ENCODE measurements around the gene PRR12.

Gene PRR12

GRCh38 chr19:49583239-49583638, 7.7 kb upstream of the PRR12 start:
- no peak for TF ChIP-seq CTCF (IDR thresholded peaks at IDR 0.05)
- H3K27ac Mint-ChIP-seq = no peak overlapping the region
- H3K9me3 Mint-ChIP-seq = no peaks in the 10 kb centered on the region
- H3K4me1 Mint-ChIP-seq = peaks cover 36% of the 10 kb centered on the region
- H3K4me3 Mint-ChIP-seq = no peak overlapping the region
- peaks cover 9% of the 10 kb centered on the region for H3K27me3 Mint-ChIP-seq (ENCODE audit: low read depth, poor library complexity)
- DNase-seq = no peak
- no peaks in the 10 kb centered on the region for H3K36me3 Mint-ChIP-seq (ENCODE audit: low read depth)

- Mint-ChIP-seq H3K27ac (peak overlapping the region; percentile 74), H3K27me3 (ENCODE audit: low read depth, poor library complexity) (peaks cover 9% of the 10 kb centered on the region), H3K4me1 (peaks cover 34% of the 10 kb centered on the region), H3K36me3 (ENCODE audit: low read depth) (no peaks in the 10 kb centered on the region), H3K9me3 (no peaks in the 10 kb centered on the region), H3K4me3 (no peak overlapping the region)
- peak; percentile 68 for DNase-seq
- no peak for TF ChIP-seq CTCF (IDR thresholded peaks at IDR 0.05)
These were observed 6.0 kb upstream of the PRR12 start for GRCh38 chr19:49585023-49585422.

- no peak for TF ChIP-seq CTCF (IDR thresholded peaks at IDR 0.05)
- DNase-seq = no peak
- Mint-ChIP-seq H3K4me3 (no peak overlapping the region), H3K27ac (peak overlapping the region; percentile 54), H3K9me3 (no peaks in the 10 kb centered on the region), H3K36me3 (ENCODE audit: low read depth) (no peaks in the 10 kb centered on the region), H3K4me1 (peaks cover 27% of the 10 kb centered on the region), H3K27me3 (ENCODE audit: low read depth, poor library complexity) (peaks cover 6% of the 10 kb centered on the region)
These were observed 3.8 kb upstream of the PRR12 start for GRCh38 chr19:49587227-49587626.

GRCh38 chr19:49588365-49589122, 2.4 kb upstream of the PRR12 start:
- DNase-seq = no peak
- H3K4me3 Mint-ChIP-seq = no peak overlapping the region
- no peak overlapping the region for H3K27ac Mint-ChIP-seq
- H3K27me3 Mint-ChIP-seq (ENCODE audit: low read depth, poor library complexity) = peaks cover 3% of the 10 kb centered on the region
- no peaks in the 10 kb centered on the region for H3K9me3 Mint-ChIP-seq
- H3K4me1 Mint-ChIP-seq = peaks cover 40% of the 10 kb centered on the region
- H3K36me3 Mint-ChIP-seq (ENCODE audit: low read depth) = no peaks in the 10 kb centered on the region
- no peak for TF ChIP-seq CTCF (IDR thresholded peaks at IDR 0.05)

- no peaks in the 10 kb centered on the region for H3K9me3 Mint-ChIP-seq
- no peak overlapping the region for H3K4me3 Mint-ChIP-seq
- H3K36me3 Mint-ChIP-seq (ENCODE audit: low read depth) = peaks cover 7% of the 10 kb centered on the region
- DNase-seq = no peak
- H3K4me1 Mint-ChIP-seq = peaks cover 48% of the 10 kb centered on the region
- H3K27ac Mint-ChIP-seq = no peak overlapping the region
- TF ChIP-seq CTCF (IDR thresholded peaks at IDR 0.05) = no peak
- H3K27me3 Mint-ChIP-seq (ENCODE audit: low read depth, poor library complexity) = peaks cover 3% of the 10 kb centered on the region
These were observed 1.5 kb upstream of the PRR12 start for GRCh38 chr19:49589502-49589905.

All from nephron progenitor cell (in vitro differentiated cells).